MM.1S (cell line): ENCODE measurements around the gene KAT6B.

Source experiments
- DNase-seq: peaks from one replicate; pipeline ENCODE4 v3.0.0-alpha.2; 2015
- H2AFZ ChIP-seq: fragments of 300-600 bp; sonication (generic); 2 replicates; pipeline ENCODE4 v1.6.0; 2016; ENCODE audit warnings: antibody characterized with exemption, low read length
- H3F3A ChIP-seq: fragments of 300-600 bp; sonication (generic); 2 replicates; pipeline ENCODE4 v1.6.1; 2016; ENCODE audit warnings: mild to moderate bottlenecking, antibody characterized with exemption, low read length, moderate library complexity, mixed read lengths; ENCODE audit not compliant: insufficient read depth
- H3K27ac ChIP-seq: fragments of 300-600 bp; sonication (generic); 2 replicates; pipeline ENCODE4 v1.5.1; 2016; ENCODE audit warnings: mild to moderate bottlenecking, low read length
- H3K27me3 ChIP-seq: fragments of 300-600 bp; sonication (generic); replicated peaks from 2 replicates; pipeline ENCODE4 v1.6.0; 2016; ENCODE audit warnings: low read length; ENCODE audit not compliant: insufficient read depth
- H3K36me3 ChIP-seq: fragments of 300-600 bp; sonication (generic); replicated peaks from 2 replicates; pipeline ENCODE4 v1.6.1; 2016; ENCODE audit warnings: mild to moderate bottlenecking, low read length, mixed read lengths; ENCODE audit not compliant: insufficient read depth
- H3K4me1 ChIP-seq: fragments of 300-600 bp; sonication (generic); 2 replicates; pipeline ENCODE4 v1.6.1; 2016; ENCODE audit warnings: low read length, mixed read lengths
- H3K4me2 ChIP-seq: fragments of 300-600 bp; sonication (generic); 2 replicates; pipeline ENCODE4 v1.6.0; 2016; ENCODE audit warnings: low read depth, low read length
- H3K4me3 ChIP-seq: fragments of 300-600 bp; sonication (generic); 2 replicates; pipeline ENCODE4 v1.5.1; 2016; ENCODE audit warnings: low read length, mixed read lengths
- H3K79me2 ChIP-seq: fragments of 300-600 bp; sonication (generic); 2 replicates; pipeline ENCODE4 v1.6.1; 2016; ENCODE audit warnings: mixed run types, low read length, mixed read lengths
- H3K9ac ChIP-seq: fragments of 300-600 bp; sonication (generic); 2 replicates; pipeline ENCODE4 v1.6.1; 2016; ENCODE audit warnings: low read length, mixed read lengths
- H3K9me2 ChIP-seq: fragments of 300-600 bp; sonication (generic); replicated peaks from 2 replicates; pipeline ENCODE4 v1.6.1; 2016; ENCODE audit warnings: mild to moderate bottlenecking, low read length, mixed read lengths; ENCODE audit not compliant: insufficient read depth
- H3K9me3 ChIP-seq: fragments of 300-600 bp; sonication (generic); replicated peaks from 2 replicates; pipeline ENCODE4 v1.6.1; 2016; ENCODE audit warnings: mild to moderate bottlenecking, low read length, mixed read lengths; ENCODE audit not compliant: insufficient read depth
- H4K20me1 ChIP-seq: fragments of 300-600 bp; sonication (generic); 2 replicates; pipeline ENCODE4 v1.6.1; 2016; ENCODE audit warnings: mild to moderate bottlenecking, low read length, moderate library complexity, mixed read lengths; ENCODE audit not compliant: insufficient read depth
- EZH2 ChIP-seq: fragments of 300-600 bp; sonication (generic); optimal IDR thresholded peaks from 2 replicates; pipeline ENCODE3; 2017; ENCODE audit warnings: low read depth, mild to moderate bottlenecking, antibody characterized with exemption, low read length, mixed read lengths
- EZH2phosphoT487 ChIP-seq: fragments of 300-600 bp; sonication (generic); IDR thresholded peaks from 2 replicates; pipeline ENCODE4 v1.6.1; 2018; ENCODE audit warnings: antibody characterized with exemption, low read length
- TF ChIP-seq, protein P1 (sequence below): fragments of 300-600 bp; sonication (generic); IDR thresholded peaks from 2 replicates; pipeline ENCODE4 v1.5.1; 2016; ENCODE audit warnings: antibody characterized with exemption, low read length, mixed read lengths

KAT6B gene

GRCh38 chr10:74882427-74882826 lies 56.0 kb downstream of the KAT6B start:
- no peak for DNase-seq
- Histone ChIP-seq H3K4me3 (no peak overlapping the region), H3K9me2 (no peaks in the 10 kb centered on the region), H3K9ac (no peak overlapping the region), H3K27ac (no peak overlapping the region), H3K4me2 (no peak overlapping the region), H3K4me1 (no peaks in the 10 kb centered on the region), H3K36me3 (no peaks in the 10 kb centered on the region), H3K9me3 (no peaks in the 10 kb centered on the region), H2AFZ (no peak overlapping the region), H3K79me2 (peaks cover 48% of the 10 kb centered on the region), H4K20me1 (no peaks in the 10 kb centered on the region), H3F3A (no peaks in the 10 kb centered on the region), H3K27me3 (no peaks in the 10 kb centered on the region)
- TF ChIP-seq EZH2 (no peak), EZH2phosphoT487 (no peak)
- TF ChIP-seq, protein P1, sequence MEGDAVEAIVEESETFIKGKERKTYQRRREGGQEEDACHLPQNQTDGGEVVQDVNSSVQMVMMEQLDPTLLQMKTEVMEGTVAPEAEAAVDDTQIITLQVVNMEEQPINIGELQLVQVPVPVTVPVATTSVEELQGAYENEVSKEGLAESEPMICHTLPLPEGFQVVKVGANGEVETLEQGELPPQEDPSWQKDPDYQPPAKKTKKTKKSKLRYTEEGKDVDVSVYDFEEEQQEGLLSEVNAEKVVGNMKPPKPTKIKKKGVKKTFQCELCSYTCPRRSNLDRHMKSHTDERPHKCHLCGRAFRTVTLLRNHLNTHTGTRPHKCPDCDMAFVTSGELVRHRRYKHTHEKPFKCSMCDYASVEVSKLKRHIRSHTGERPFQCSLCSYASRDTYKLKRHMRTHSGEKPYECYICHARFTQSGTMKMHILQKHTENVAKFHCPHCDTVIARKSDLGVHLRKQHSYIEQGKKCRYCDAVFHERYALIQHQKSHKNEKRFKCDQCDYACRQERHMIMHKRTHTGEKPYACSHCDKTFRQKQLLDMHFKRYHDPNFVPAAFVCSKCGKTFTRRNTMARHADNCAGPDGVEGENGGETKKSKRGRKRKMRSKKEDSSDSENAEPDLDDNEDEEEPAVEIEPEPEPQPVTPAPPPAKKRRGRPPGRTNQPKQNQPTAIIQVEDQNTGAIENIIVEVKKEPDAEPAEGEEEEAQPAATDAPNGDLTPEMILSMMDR = no peak

DNA sequence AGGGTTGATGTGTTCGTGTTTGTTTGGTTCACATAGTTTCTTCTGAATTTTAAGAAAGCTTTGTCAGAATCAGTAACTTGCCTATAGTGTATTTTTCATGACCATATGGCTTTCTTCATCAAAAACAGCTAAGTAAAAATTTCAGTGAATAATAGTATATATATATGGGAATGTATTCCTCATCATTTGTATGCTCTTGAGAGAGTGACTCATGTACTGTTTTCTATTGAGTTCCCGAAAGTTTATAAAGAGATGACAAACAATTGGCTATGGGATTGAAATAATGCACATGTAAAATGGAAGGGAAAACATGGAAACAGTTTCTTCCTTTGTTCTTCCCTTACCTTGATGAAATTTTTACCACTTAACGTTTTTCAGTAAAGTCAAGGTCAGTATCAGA lies 56.4 kb downstream of the KAT6B start:
- DNase-seq = no peak
- H3K27ac ChIP-seq = no peak overlapping the region
- H3K79me2 ChIP-seq = peaks cover 48% of the 10 kb centered on the region
- H3K27me3 ChIP-seq = no peaks in the 10 kb centered on the region
- H3K4me2 ChIP-seq = no peak overlapping the region
- no peak overlapping the region for H3K4me3 ChIP-seq
- H3K36me3 ChIP-seq = no peaks in the 10 kb centered on the region
- no peaks in the 10 kb centered on the region for H3K9me3 ChIP-seq
- H4K20me1 ChIP-seq = no peaks in the 10 kb centered on the region
- H3K9ac ChIP-seq = no peak overlapping the region
- H3K9me2 ChIP-seq = no peaks in the 10 kb centered on the region
- TF ChIP-seq, protein P1 = no peak
- no peak for TF ChIP-seq EZH2
- no peak for TF ChIP-seq EZH2phosphoT487
- no peak overlapping the region for H2AFZ ChIP-seq
- H3K4me1 ChIP-seq = no peaks in the 10 kb centered on the region
- no peaks in the 10 kb centered on the region for H3F3A ChIP-seq

- H3F3A ChIP-seq = no peaks in the 10 kb centered on the region
- peaks cover 45% of the 10 kb centered on the region for H3K79me2 ChIP-seq
- H3K9me3 ChIP-seq = no peaks in the 10 kb centered on the region
- no peaks in the 10 kb centered on the region for H4K20me1 ChIP-seq
- no peak overlapping the region for H3K4me3 ChIP-seq
- H3K9ac ChIP-seq = no peak overlapping the region
- H3K27ac ChIP-seq = no peak overlapping the region
- H3K36me3 ChIP-seq = no peaks in the 10 kb centered on the region
- H2AFZ ChIP-seq = no peak overlapping the region
- H3K4me2 ChIP-seq = no peak overlapping the region
- no peak for DNase-seq
- no peaks in the 10 kb centered on the region for H3K27me3 ChIP-seq
- TF ChIP-seq EZH2 = no peak
- TF ChIP-seq EZH2phosphoT487 = no peak
- TF ChIP-seq, protein P1 = no peak
- no peaks in the 10 kb centered on the region for H3K4me1 ChIP-seq
- no peaks in the 10 kb centered on the region for H3K9me2 ChIP-seq
Observed at GRCh38 chr10:74883428-74883827, 57.0 kb downstream of the KAT6B start.
